Adipocyte (in vitro differentiated cells): ENCODE data around the gene DEF6.

Experiments used
- DNase-seq: peaks from one replicate; pipeline ENCODE4 v3.0.0-alpha.2; 2015; ENCODE audit warnings: low read depth
- H3K27me3 ChIP-seq: replicated peaks from 2 replicates; pipeline ENCODE4 v1.7.0; 2013; ENCODE audit warnings: mild to moderate bottlenecking, low read length, moderate library complexity; ENCODE audit not compliant: control insufficient read depth, insufficient read depth
- H3K36me3 ChIP-seq: 2 replicates; pipeline ENCODE4 v1.7.0; 2013; ENCODE audit warnings: low read length, mild to moderate bottlenecking, moderate library complexity; ENCODE audit not compliant: control insufficient read depth, insufficient read depth, severe bottlenecking
- H3K4me1 ChIP-seq: 2 replicates; pipeline ENCODE4 v1.7.0; 2013; ENCODE audit warnings: mild to moderate bottlenecking, low read length, moderate library complexity; ENCODE audit not compliant: control insufficient read depth, insufficient read depth
- H3K4me3 ChIP-seq: 2 replicates; pipeline ENCODE4 v1.7.0; 2013; ENCODE audit warnings: mild to moderate bottlenecking, low read length, moderate library complexity
- H3K9ac ChIP-seq: 2 replicates; pipeline ENCODE4 v1.7.0; 2013; ENCODE audit warnings: mild to moderate bottlenecking, low read length, moderate library complexity
- H3K9me3 ChIP-seq: 2 replicates; pipeline ENCODE4 v1.7.0; 2013; ENCODE audit warnings: mild to moderate bottlenecking, low read length, moderate library complexity; ENCODE audit not compliant: control insufficient read depth

The DEF6 gene

DNA sequence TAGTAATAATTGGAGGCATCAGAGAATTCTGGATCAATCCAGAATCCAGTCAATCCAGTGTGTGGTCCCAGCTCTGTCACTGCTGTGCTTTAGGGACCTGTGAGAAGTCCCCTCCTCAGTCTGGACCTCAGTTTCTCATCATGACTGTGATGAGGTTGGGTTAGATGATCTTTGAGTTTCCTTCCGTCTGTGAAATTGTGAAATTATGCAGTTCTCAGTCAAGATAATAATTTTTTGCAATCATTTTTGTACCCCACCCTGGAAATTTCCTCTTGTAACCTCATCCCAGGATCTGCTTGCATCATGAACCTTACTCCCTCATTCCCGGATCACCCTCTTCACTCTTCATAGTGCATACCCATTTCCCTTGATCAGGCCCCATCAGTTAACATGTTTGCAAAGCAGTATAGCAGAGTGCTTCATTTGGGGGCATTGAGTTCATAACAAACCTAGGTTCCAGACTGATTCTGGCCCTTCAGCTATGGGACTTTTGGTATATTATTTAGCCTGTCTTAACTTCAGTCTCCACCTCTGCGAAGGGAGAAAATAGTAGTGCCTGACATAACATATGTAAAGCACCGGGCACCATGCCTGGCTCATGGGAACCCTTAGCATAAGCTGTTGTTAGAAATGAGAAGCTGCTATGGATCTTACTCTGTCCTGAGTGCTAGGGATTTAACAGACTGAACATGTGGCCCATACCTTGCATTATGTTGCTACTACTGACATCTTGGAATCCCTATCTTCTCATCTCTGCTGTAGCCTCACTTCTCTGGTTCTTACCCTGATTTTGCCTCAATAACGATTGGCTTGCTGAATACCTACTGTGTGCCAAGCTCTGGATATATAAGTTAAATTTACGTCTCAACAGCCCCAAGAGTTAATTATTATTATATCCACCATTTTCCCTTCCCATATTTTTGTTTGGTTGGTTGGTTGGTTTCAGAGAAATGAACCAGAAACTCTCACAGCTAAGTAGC, 36.7 kb upstream of the DEF6 start:
- no peaks in the 10 kb centered on the region for H3K36me3 ChIP-seq
- peak overlapping the region; percentile 93 for H3K9ac ChIP-seq
- DNase-seq, result peak; percentile 54
- H3K4me3 ChIP-seq, result peak overlapping the region; percentile 96
- H3K4me1 ChIP-seq, result peaks cover 26% of the 10 kb centered on the region
- H3K27me3 ChIP-seq, result no peaks in the 10 kb centered on the region
- no peaks in the 10 kb centered on the region for H3K9me3 ChIP-seq

DNA sequence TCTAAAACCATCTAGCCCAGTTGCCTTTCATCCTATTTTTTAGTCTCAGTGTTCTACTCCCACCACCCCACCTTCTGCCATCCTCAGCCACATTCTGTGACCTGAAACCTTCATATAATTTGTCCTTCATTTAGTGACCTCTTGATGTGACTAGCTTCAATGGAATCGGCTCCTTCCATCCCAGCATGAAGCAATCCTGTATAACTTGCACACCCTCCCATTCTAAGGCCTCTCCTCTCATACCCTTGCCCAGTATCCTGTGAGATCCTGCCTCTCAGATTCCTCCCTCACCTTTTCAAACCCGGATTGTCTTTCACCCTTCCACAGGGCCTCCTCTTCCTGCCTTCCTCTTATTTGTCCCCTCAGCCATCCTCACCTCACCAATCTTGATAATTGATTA, 35.0 kb upstream of the DEF6 start:
- Histone ChIP-seq H3K27me3 (no peaks in the 10 kb centered on the region), H3K9ac (no peak overlapping the region), H3K9me3 (no peaks in the 10 kb centered on the region), H3K4me3 (no peak overlapping the region), H3K4me1 (peaks cover 26% of the 10 kb centered on the region), H3K36me3 (no peaks in the 10 kb centered on the region)
- peak; percentile 67 for DNase-seq

DNA sequence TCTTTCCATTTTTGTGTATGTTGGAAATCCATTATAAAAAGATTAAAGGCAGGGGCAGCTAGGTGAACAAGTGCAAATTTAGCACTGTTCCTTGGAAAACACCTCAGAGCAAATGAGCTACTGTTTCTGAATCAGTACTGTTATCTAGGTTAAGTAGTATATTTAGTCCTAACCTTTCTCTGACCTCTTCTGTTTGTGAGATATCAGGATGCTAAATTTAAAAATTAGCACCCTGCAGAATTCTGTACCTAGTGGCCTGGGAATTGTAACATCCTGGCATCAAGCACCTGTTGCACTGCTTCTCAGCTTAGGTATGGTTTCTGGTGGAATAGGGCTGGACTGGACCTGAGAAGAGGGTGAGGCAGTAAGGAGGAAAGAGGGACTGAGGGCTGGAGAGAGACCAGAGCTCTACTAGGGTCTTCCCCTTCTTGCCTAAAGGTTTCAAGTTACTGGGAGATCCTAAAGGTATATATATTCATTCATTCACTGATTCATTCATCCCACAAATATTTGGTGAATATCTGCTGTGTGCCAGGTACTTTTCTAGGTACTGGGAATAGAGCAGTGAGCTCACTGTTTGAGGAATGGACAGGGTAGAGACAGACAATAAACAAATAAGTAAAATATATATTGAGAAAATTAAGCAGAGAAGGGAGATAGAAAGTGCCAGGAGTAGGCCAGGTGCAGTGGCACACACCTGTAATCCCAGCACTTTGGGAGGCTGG, 32.9 kb upstream of the DEF6 start:
- DNase-seq, result no peak
- H3K27me3 ChIP-seq, result no peaks in the 10 kb centered on the region
- H3K4me3 ChIP-seq, result no peak overlapping the region
- peaks cover 19% of the 10 kb centered on the region for H3K4me1 ChIP-seq
- H3K36me3 ChIP-seq, result no peaks in the 10 kb centered on the region
- H3K9me3 ChIP-seq, result no peaks in the 10 kb centered on the region
- no peak overlapping the region for H3K9ac ChIP-seq

GRCh38 chr6:35265523-35265922, 32.1 kb upstream of the DEF6 start:
- H3K9ac ChIP-seq, result no peak overlapping the region
- no peaks in the 10 kb centered on the region for H3K27me3 ChIP-seq
- peaks cover 13% of the 10 kb centered on the region for H3K4me1 ChIP-seq
- no peak overlapping the region for H3K4me3 ChIP-seq
- no peak for DNase-seq
- no peaks in the 10 kb centered on the region for H3K36me3 ChIP-seq
- H3K9me3 ChIP-seq, result no peaks in the 10 kb centered on the region

DNA sequence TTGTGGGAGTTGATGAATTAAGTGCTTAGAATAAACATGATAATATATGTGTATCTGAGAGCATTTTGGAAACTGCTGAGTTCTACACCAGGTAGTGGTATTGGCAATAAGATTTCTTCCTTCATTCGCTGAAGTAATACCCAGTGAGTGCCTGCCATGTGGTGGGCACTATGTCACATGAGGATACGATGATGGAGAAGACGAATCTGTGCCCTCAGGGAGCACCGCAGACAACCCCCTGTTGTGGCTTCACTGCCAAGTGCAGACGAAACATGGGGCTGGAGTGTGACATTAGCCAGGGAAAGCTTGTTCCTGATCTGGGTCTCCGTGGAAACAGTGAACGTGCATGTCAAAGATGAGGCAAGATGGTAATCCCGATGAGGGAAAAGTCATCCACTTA, 30.2 kb upstream of the DEF6 start:
- no peak for DNase-seq
- Histone ChIP-seq H3K4me1 (peaks cover 5% of the 10 kb centered on the region), H3K27me3 (no peaks in the 10 kb centered on the region), H3K9me3 (no peaks in the 10 kb centered on the region), H3K36me3 (peaks cover 2% of the 10 kb centered on the region), H3K9ac (no peak overlapping the region), H3K4me3 (no peak overlapping the region)

DNA sequence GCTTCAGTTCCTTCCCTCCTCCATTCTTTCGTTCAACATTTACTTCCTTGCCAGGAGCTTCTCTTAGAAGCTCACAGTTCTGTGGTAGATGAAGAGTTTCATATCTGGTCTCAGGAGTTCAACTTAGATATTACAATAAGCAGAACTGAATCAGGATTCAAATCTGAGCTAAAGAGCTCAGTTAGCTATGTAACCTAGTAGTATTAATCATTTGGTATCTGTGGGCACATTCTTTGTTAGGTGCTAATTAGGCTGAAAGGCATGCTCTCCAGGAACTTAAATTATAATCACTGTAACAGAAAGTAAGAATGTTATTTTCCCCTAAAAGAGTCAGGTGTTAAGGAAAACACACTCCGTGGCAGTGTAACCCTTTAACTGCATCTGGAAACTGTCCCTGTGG, 29.7 kb upstream of the DEF6 start:
- Histone ChIP-seq H3K9me3 (no peaks in the 10 kb centered on the region), H3K36me3 (peaks cover 4% of the 10 kb centered on the region)

GRCh38 chr6:35272005-35272404, 25.6 kb upstream of the DEF6 start:
- Histone ChIP-seq H3K4me3 (no peak overlapping the region), H3K4me1 (peaks cover 14% of the 10 kb centered on the region)

More for the DNA sequence above, 29.7 kb upstream of the DEF6 start:
- peaks cover under 1% of the 10 kb centered on the region for H3K4me1 ChIP-seq
- no peak overlapping the region for H3K9ac ChIP-seq
- H3K4me3 ChIP-seq, result no peak overlapping the region
- no peak for DNase-seq
- no peaks in the 10 kb centered on the region for H3K27me3 ChIP-seq

GRCh38 chr6:35273822-35274559, 23.6 kb upstream of the DEF6 start:
- Histone ChIP-seq H3K36me3 (peaks cover 4% of the 10 kb centered on the region), H3K4me1 (peaks cover 14% of the 10 kb centered on the region), H3K4me3 (no peak overlapping the region), H3K9me3 (no peaks in the 10 kb centered on the region), H3K9ac (no peak overlapping the region), H3K27me3 (no peaks in the 10 kb centered on the region)
- no peak for DNase-seq

More at GRCh38 chr6:35272005-35272404, 25.6 kb upstream of the DEF6 start:
- Histone ChIP-seq H3K27me3 (no peaks in the 10 kb centered on the region), H3K9me3 (no peaks in the 10 kb centered on the region), H3K36me3 (peaks cover 4% of the 10 kb centered on the region), H3K9ac (no peak overlapping the region)
- no peak for DNase-seq

GRCh38 chr6:35275744-35276260, 21.8 kb upstream of the DEF6 start:
- Histone ChIP-seq H3K9me3 (no peaks in the 10 kb centered on the region), H3K27me3 (no peaks in the 10 kb centered on the region), H3K4me3 (no peak overlapping the region), H3K4me1 (peaks cover 14% of the 10 kb centered on the region), H3K9ac (no peak overlapping the region), H3K36me3 (peaks cover 4% of the 10 kb centered on the region)
- DNase-seq, result no peak

GRCh38 chr6:35278708-35279107, 18.9 kb upstream of the DEF6 start:
- H3K9me3 ChIP-seq, result no peaks in the 10 kb centered on the region
- DNase-seq, result no peak
- H3K4me1 ChIP-seq, result peaks cover 19% of the 10 kb centered on the region
- H3K36me3 ChIP-seq, result peaks cover 26% of the 10 kb centered on the region
- H3K4me3 ChIP-seq, result no peak overlapping the region
- no peak overlapping the region for H3K9ac ChIP-seq
- H3K27me3 ChIP-seq, result no peaks in the 10 kb centered on the region

DNA sequence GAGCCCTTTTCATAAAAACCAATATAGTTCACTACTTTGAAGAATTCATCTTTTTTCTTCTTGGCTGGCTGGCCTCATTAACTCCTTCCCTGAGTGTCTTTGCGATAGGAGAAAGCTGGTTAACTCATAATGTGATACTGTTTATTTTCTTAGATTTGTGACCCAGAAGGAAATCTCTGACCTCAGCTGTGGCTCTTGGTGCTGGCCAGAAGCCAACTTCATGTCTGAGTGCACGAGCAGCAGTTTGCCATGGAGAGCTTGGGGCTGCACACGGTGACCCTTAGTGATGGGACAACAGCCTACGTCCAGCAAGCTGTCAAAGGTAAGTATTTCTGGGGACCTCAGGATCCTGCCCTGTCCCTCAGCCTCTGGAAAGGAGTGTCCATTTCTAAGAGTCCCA, 16.7 kb upstream of the DEF6 start:
- no peaks in the 10 kb centered on the region for H3K27me3 ChIP-seq
- peaks cover 40% of the 10 kb centered on the region for H3K36me3 ChIP-seq
- H3K9me3 ChIP-seq, result no peaks in the 10 kb centered on the region
- no peak overlapping the region for H3K4me3 ChIP-seq
- no peak for DNase-seq
- peaks cover 5% of the 10 kb centered on the region for H3K4me1 ChIP-seq
- H3K9ac ChIP-seq, result no peak overlapping the region
